Astrocyte (in vitro differentiated cells and primary cell): Measurements from ENCODE around the gene ANKRD34A.

Source experiments
- CTCF ChIP-seq: IDR thresholded peaks from 2 replicates; pipeline ENCODE4 v1.5.1; 2011; ENCODE audit warnings: low read depth, mild to moderate bottlenecking, inconsistent platforms, low read length, moderate library complexity; ENCODE audit not compliant: insufficient read depth
- EZH2 ChIP-seq: IDR thresholded peaks from 2 replicates; pipeline ENCODE4 v1.6.1; 2012; ENCODE audit warnings: mild to moderate bottlenecking, low read length, inconsistent platforms; ENCODE audit not compliant: insufficient read depth

DNA sequence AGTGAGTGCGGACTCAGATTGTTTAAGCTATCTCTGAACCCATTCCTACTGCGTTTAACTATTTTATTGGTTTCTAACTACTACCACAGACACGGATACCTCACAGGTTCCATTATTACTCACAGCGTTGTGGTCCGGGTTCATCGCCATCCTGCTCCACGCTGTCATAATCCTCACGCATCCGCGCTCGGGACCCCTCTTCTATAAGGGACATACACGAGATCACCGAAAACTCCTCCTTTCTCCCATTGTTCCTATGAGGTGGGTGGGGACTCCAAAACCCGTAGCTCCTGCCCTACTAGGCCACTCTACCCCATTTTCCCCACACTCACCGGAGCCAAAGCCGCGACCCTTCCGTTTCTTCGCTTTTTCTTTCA, 37.7 kb downstream of the ANKRD34A start:
- TF ChIP-seq CTCF = no peak
- TF ChIP-seq EZH2 = no peak
